Esophagus squamous epithelium (tissue), 5 donors: Measurements from ENCODE around the gene LDLRAD3. TPM values are rescaled to one million over a fixed set of nuclear protein-coding genes. Genes with fewer than 3 reads are reported as not detected.

Experiments
- DNase-seq: peaks from one replicate; lab custom pipeline; 2025; lab: John Stamatoyannopoulos, UW
- H3K27ac ChIP-seq, 4 donors: fragments of 200-600 bp; sonication (generic); one replicate each; pipeline ENCODE4 v1.5.1; 2016 to 2019; ENCODE audit warnings: mild to moderate bottlenecking in 1 of 4
- H3K27me3 ChIP-seq, 4 donors: fragments of 200-600 bp; sonication (generic); 1 replicate in 3 of 4; 2 replicates in 1 of 4; pipeline versions ENCODE4 v1.5.1 to v1.6.0; 2017 to 2021; ENCODE audit warnings: antibody characterized with exemption in 1 of 4
- H3K36me3 ChIP-seq, 3 donors: fragments of 200-600 bp; sonication (generic); one replicate each; pipeline ENCODE4 v1.5.1; 2016 to 2019
- H3K4me1 ChIP-seq, 3 donors: fragments of 200-600 bp; sonication (generic); one replicate each; pipeline ENCODE4 v1.5.1; 2017 to 2019
- H3K4me3 ChIP-seq, 4 donors: fragments of 200-600 bp; sonication (generic); 1 replicate in 3 of 4; 2 replicates in 1 of 4; pipeline ENCODE4 v1.5.1; 2016 to 2019; ENCODE audit warnings: mild to moderate bottlenecking in 2 of 4, moderate library complexity in 1 of 4
- H3K9me3 ChIP-seq, 3 donors: fragments of 200-600 bp; sonication (generic); one replicate each; pipeline ENCODE4 v1.5.1; 2016 to 2019
- POLR2A ChIP-seq, 4 donors: fragments of 450-650 bp; IDR thresholded peaks; one replicate each; pipeline ENCODE4 v1.6.1; 2017; ENCODE audit warnings: antibody characterized with exemption in 4 of 4, mild to moderate bottlenecking in 4 of 4, moderate library complexity in 3 of 4
- WGBS, 2 donors: methylation state at CpG; one replicate each; pipeline ENCODE4 v1.1.5; 2018; 5-methylcytosine and 5-hydroxymethylcytosine counted together
- intact Hi-C: fragments of 100-400 bp; cut with DNase I; formaldehyde crosslinking; loops from one replicate; pipeline ENCODE4 v1.15.0; 2022
- total RNA-seq, 4 donors: library from RNA; depleted of rRNA; stranded (reverse); fragments of >200 nt; gene quantifications; one replicate each; pipeline ENCODE4 v1.1.0, GENCODE V29; 2016
- TF ChIP-seq, protein P1 (sequence below), 6 experiments: fragments of 450-650 bp in 4 of 6; fragments of 200-600 bp in 2 of 6; sonication (generic) in 2 of 6; IDR thresholded peaks; one replicate each; pipeline ENCODE4 v1.5.1; 2016 to 2019; ENCODE audit warnings: antibody characterized with exemption in 6 of 6, mild to moderate bottlenecking in 4 of 6, moderate library complexity in 4 of 6
- donor health status: DM: yes; HTN: yes; CAD: no.

LDLRAD3 gene
- total RNA-seq, 4 donors from 2014 or later: 5.0 to 16.8 (median 8.2) TPM

DNA sequence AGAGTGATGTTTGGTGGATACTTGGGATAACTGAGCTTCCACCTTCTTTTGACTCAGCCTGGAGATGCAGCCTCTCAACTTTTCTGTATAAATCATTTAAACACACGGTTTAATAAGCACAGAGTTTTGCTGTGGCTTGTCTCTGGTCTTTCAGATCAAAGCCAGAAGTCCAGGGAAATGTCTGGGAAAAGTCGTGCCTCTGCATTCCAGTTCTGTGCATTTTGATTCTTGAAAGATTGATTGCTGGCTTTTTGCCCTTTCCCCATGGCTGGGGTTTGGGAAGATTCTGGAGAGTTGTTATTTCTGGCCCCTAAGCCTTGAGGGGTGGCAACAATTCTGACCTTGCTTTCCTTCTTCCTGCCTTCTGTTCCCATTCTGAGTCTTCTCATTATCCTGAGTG lies 191.2 kb downstream of the LDLRAD3 start:
- TF ChIP-seq, protein P1, sequence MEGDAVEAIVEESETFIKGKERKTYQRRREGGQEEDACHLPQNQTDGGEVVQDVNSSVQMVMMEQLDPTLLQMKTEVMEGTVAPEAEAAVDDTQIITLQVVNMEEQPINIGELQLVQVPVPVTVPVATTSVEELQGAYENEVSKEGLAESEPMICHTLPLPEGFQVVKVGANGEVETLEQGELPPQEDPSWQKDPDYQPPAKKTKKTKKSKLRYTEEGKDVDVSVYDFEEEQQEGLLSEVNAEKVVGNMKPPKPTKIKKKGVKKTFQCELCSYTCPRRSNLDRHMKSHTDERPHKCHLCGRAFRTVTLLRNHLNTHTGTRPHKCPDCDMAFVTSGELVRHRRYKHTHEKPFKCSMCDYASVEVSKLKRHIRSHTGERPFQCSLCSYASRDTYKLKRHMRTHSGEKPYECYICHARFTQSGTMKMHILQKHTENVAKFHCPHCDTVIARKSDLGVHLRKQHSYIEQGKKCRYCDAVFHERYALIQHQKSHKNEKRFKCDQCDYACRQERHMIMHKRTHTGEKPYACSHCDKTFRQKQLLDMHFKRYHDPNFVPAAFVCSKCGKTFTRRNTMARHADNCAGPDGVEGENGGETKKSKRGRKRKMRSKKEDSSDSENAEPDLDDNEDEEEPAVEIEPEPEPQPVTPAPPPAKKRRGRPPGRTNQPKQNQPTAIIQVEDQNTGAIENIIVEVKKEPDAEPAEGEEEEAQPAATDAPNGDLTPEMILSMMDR (IDR thresholded peaks at IDR 0.05): no peak
- no peak for TF ChIP-seq POLR2A (IDR thresholded peaks at IDR 0.05)
- H3K27me3 ChIP-seq: no peaks in the 10 kb centered on the region
- no peaks in the 10 kb centered on the region for H3K9me3 ChIP-seq
- H3K4me1 ChIP-seq: peaks cover 0 to 4% (median 0%) of the 10 kb centered on the region in 3 donors
- intact Hi-C loops: loop anchor here (10.0 kb wide), 2 partner anchors 310 to 520 kb away; partner anchors contain the start of gene FJX1
- no peak for DNase-seq
- H3K4me3 ChIP-seq: no peak overlapping the region
- no peaks in the 10 kb centered on the region for H3K36me3 ChIP-seq
- H3K27ac ChIP-seq: no peak overlapping the region
- 24 to 37% methylated on average over 2 of the region's 2 CpGs for WGBS, 2 donors

DNA sequence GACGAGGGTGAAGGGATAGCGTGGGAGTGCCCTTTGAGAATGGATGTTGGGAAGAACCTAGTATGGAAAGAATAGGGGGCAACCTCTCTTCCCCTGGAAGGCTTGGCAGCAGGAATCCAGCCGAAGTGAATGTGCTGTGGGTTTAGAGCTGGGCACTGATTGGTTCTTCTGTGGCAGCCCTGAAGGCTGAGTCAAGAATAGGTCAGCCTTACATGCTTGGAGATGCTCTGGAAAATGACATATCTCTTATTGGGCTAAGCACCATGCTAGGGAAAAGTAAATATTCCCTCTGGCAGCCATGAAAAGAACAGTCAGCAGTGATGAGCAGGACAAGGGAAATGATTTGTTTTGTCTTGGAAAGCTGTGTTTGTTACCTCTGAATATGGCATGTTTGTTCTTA lies 195.9 kb downstream of the LDLRAD3 start:
- Histone ChIP-seq H3K27ac (no peak overlapping the region), H3K9me3 (no peaks in the 10 kb centered on the region), H3K27me3 (no peaks in the 10 kb centered on the region), H3K4me1 (no peaks in the 10 kb centered on the region), H3K36me3 (no peaks in the 10 kb centered on the region), H3K4me3 (no peak overlapping the region)
- TF ChIP-seq POLR2A (IDR thresholded peaks at IDR 0.05): no peak
- TF ChIP-seq, protein P1 (IDR thresholded peaks at IDR 0.05): no peak
- WGBS, 2 donors: 73 to 88% methylated on average over 3 of the region's 3 CpGs
- intact Hi-C loops: loop anchor here (10.0 kb wide), 2 partner anchors 315 to 525 kb away; partner anchors contain the start of gene FJX1
- DNase-seq: no peak

DNA sequence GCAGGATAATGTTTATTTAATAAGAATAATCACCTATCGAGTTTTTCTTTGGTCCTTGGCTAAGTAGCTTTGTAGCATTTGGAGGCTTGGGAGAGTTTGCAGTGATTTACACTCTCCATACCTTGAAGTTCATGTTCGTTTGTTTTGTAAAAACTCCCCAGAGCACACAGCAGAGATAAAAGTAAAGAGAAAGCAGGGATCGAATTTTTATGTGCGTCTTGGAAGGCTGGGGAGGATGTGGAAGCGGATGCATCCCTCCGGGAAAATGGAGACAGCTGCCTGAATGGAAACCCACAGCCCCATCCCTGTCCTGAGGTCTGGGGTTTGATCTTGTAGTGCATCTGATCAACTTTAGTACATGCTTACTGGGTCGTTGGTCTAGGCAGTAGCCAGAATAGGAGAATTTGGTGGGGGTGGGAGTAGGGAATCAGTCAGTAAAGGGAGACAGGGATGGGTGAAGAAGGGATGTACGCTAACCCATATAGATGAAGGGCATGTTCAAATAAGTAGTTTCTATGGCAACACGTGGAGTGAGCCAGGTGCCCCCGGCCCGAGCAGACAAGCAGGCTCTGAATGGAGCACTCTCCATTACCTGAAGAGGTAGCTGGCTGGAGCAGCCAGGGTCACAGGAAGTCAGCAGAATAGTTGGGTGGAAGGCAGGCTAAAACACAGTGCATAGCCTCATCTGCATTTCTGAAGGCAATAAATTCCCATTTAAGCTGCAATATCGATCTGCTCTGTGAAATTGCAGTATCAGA lies 197.5 kb downstream of the LDLRAD3 start:
- H3K27me3 ChIP-seq: no peaks in the 10 kb centered on the region
- no peaks in the 10 kb centered on the region for H3K36me3 ChIP-seq
- no peak overlapping the region for H3K4me3 ChIP-seq
- no peak overlapping the region for H3K27ac ChIP-seq
- no peaks in the 10 kb centered on the region for H3K9me3 ChIP-seq
- no peaks in the 10 kb centered on the region for H3K4me1 ChIP-seq
- TF ChIP-seq, protein P1 (IDR thresholded peaks at IDR 0.05): no peak
- no peak for TF ChIP-seq POLR2A (IDR thresholded peaks at IDR 0.05)
- DNase-seq: no peak
- intact Hi-C loops: no loop called here
- WGBS, 2 donors: 75% methylated on average over 12 of the region's 12 CpGs

DNA sequence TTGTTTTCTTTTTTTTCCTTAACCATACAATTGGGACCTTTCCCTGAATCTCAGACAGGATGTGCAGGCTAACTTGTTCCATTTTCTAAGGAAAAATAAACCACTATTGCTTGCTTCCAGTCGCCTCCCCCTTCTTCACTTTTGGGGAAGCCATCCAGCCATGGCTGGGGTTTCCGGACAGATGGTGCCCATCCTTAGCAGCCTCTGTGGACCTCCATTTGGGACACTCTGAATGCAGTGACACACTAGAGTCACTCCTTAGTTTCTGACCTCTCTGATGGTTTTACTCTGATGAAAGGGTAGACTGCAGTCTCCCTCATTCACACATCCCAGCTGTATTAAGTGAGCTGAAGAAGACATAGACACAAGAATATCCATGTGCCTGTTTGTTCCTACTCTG lies 198.1 kb downstream of the LDLRAD3 start:
- H3K27ac ChIP-seq: no peak overlapping the region
- TF ChIP-seq, protein P1 (IDR thresholded peaks at IDR 0.05): no peak
- TF ChIP-seq POLR2A (IDR thresholded peaks at IDR 0.05): no peak

GRCh38 chr11:36142439-36142838 lies 198.6 kb downstream of the LDLRAD3 start:
- H3K27ac ChIP-seq: no peak overlapping the region
- H3K9me3 ChIP-seq: no peaks in the 10 kb centered on the region
- H3K4me1 ChIP-seq: no peaks in the 10 kb centered on the region
- no peaks in the 10 kb centered on the region for H3K27me3 ChIP-seq
- H3K36me3 ChIP-seq: no peaks in the 10 kb centered on the region
- TF ChIP-seq POLR2A (IDR thresholded peaks at IDR 0.05): no peak
- TF ChIP-seq, protein P1 (IDR thresholded peaks at IDR 0.05): no peak
- intact Hi-C loops: no loop called here
- 79 to 87% methylated on average over 2 to 5 of the region's 8 CpGs for WGBS, 2 donors
- no peak overlapping the region for H3K4me3 ChIP-seq
- DNase-seq: no peak

More for the DNA sequence above, 198.1 kb downstream of the LDLRAD3 start:
- Histone ChIP-seq H3K4me1 (no peaks in the 10 kb centered on the region), H3K4me3 (no peak overlapping the region), H3K36me3 (no peaks in the 10 kb centered on the region), H3K9me3 (no peaks in the 10 kb centered on the region), H3K27me3 (no peaks in the 10 kb centered on the region)
- 84 to 90% methylated on average over 2 of the region's 2 CpGs for WGBS, 2 donors
- no peak for DNase-seq
- intact Hi-C loops: no loop called here
